GM21529 (cell line): ENCODE data around the gene OXLD1.

Source experiments
- ATAC-seq: cut with Tn5 transposase; IDR thresholded peaks from one replicate; pipeline ENCODE4 v1.9.1; 2021; ENCODE audit not compliant: unreplicated experiment

OXLD1 gene

GRCh38 chr17:81702934-81703746, 36.7 kb upstream of the OXLD1 start, which contains the start of gene MRPL12:
TSS of gene MRPL12 (plus strand) at chr17:81703367. CDS start at chr17:81703502, 135 bp downstream.
- ATAC-seq: peak; percentile 78

- no peak for ATAC-seq
Measured at GRCh38 chr17:81701288-81702071, 35.1 kb upstream of the OXLD1 start.

- ATAC-seq: no peak
Measured at GRCh38 chr17:81700353-81701287, 34.2 kb upstream of the OXLD1 start.

DNA sequence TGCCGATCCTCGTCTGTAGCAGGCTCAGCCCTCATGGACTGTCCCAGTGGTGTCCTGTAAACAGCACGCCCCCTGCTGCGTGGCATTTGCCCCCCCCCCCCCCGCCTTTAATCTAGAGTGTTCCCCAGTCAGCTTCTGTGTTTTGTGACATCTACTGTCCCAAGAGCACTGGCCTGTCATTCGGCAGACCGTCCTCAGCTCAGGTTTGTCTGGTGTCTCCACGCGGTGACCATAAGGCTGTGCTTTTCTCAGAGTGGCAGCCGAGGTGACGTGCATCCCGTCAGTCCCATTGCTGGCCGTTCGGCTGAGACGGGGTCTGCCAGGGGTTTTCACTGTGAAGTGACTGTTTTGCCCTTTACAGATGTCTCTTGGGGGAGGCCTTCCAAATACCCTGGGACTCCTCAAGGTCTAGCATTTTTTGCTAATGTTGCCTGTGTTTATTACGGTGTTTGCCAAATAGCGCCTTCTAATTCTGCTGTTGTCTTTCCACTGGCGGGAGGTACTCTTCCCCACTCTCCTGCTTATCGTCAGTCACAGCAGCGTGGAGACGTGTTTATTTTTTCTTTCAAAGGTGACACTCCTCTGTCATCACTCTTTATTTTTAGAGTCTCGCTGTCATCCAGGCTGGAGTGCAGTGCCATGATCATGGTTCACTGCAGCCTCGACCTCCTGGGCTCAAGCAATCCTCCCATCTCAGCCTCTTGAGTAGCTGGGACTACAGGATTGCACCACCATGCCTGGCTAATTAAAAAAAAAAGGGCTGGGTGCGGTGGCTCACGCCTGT, 31.0 kb upstream of the OXLD1 start:
- no peak for ATAC-seq

DNA sequence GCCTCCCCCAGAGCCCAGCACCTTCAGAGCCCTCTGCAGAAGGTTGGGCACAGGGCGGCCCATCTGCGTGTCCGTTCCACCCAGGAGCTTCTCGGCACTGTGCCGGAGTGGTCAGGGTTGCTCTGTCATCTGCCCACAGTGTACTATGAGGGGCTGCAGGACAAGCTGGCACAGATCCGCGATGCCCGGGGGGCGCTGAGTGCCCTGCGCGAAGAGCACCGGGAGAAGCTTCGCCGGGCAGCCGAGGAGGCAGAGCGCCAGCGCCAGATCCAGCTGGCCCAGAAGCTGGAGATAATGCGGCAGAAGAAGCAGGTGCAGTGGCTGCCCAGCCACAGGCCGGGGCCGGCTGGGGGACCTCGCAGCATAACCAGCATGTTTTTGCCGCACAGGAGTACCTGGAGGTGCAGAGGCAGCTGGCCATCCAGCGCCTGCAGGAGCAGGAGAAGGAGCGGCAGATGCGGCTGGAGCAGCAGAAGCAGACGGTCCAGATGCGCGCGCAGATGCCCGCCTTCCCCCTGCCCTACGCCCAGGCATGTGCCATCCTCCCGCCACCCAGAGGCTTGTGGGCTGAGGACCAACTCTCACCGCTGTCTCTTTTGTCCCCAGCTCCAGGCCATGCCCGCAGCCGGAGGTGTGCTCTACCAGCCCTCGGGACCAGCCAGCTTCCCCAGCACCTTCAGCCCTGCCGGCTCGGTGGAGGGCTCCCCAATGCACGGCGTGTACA, 30.0 kb upstream of the OXLD1 start:
- no peak for ATAC-seq

DNA sequence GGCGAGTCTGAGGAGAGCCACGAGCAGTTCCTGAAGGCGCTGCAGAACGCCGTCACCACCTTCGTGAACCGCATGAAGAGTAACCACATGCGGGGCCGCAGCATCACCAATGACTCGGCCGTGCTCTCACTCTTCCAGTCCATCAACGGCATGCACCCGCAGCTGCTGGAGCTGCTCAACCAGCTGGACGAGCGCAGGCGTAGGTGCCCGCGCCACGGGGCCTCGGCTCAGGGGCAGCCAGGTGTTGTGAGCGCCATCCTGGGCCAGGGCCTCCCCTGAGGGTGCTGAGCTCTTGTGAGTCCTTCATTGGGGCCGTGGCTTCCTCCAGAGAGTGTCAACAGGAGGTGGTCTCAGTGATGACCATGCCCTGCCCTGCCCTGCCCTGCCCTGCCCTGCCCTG, 29.4 kb upstream of the OXLD1 start:
- no peak for ATAC-seq

- ATAC-seq: no peak
Measured at GRCh38 chr17:81695211-81695610, 28.8 kb upstream of the OXLD1 start.

DNA sequence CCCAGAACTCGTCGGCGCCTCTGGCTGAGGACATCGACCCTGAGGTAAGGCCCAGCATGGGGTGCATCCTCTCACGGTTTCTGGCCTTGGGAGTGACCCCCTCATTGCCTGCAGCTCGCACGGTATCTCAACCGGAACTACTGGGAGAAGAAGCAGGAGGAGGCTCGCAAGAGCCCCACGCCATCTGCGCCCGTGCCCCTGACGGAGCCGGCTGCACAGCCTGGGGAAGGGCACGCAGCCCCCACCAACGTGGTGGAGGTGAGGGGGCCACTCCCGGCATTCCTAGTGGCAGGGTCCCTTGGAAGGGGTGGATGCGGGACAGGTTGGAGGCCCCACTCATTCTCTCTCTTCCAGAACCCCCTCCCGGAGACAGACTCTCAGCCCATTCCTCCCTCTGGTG, 28.4 kb upstream of the OXLD1 start:
- ATAC-seq: no peak

- no peak for ATAC-seq
Measured at GRCh38 chr17:81693509-81694210, 27.3 kb upstream of the OXLD1 start.

GRCh38 chr17:81691608-81692007, 25.2 kb upstream of the OXLD1 start:
- no peak for ATAC-seq

DNA sequence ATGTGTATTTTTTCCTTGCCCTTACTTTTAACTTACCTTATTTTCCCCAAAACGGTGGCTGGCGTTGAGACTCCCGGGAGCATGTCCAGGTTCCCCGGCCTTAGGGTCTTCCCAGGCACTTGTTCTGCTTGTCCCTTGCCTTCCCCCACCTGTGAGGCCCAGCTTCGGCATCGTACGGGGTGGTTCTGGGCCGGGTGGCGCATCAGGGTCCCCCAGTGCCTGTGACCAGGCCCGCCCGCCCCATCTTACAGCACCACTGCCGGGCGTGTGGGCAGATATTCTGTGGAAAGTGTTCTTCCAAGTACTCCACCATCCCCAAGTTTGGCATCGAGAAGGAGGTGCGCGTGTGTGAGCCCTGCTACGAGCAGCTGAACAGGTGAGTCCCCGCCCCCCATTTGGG, 24.8 kb upstream of the OXLD1 start:
- no peak for ATAC-seq

DNA sequence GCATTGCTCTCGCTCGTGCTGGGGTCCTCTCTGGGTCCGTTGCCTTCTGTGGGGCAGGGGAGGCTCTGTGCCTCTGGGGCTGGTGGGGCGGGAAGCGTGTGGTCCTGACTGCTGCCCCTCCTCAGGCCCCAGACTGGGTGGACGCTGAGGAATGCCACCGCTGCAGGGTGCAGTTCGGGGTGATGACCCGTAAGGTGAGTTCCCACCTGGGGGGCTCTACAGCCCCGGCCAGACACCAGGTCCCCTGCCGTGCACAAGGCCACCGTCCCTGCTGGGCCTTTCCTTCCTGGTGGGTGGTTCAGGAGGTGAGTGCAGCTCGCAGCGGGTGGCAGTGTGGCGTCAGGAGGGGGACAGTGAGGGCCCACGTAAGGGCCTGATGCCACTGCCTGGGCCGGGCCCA, 24.1 kb upstream of the OXLD1 start:
- ATAC-seq: no peak

GRCh38 chr17:81690066-81690465, 23.7 kb upstream of the OXLD1 start:
- ATAC-seq: no peak

DNA sequence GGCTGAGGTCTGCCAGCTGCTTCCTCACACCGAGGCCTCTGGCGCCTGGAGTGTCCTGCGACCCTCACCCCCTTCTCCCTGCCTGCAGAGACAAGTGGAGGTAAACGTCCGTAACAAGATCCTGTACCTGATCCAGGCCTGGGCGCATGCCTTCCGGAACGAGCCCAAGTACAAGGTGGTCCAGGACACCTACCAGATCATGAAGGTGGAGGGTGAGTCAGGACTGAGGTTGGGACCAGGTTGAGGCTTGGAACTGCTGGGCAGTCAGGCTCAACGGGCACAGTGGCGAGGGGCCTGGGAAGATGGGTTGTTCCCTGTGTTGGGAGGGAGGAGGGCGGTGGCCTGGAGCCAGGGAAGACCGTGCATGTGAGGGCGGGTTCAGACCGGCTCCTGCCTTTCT, 22.2 kb upstream of the OXLD1 start:
- no peak for ATAC-seq

GRCh38 chr17:81687770-81688541, 21.6 kb upstream of the OXLD1 start:
- ATAC-seq: no peak

DNA sequence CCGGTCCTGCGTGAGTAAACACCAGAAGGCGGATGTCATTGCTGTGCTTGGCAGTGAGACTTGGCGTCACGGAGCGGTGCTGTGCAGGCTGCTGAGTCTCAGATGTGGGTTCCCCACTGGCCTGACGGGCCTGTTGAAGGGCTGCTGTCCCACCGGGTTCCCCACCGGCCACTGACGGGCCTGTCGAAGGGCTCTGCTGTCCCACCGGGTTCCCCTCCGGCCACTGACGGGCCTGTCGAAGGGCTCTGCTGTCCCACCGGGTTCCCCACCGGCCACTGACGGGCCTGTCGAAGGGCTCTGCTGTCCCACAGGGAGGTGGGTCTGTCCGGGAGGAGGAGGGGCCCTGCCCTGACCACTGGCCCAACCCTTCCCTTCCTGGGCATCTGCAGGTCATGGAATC, 20.2 kb upstream of the OXLD1 start:
- ATAC-seq: no peak

DNA sequence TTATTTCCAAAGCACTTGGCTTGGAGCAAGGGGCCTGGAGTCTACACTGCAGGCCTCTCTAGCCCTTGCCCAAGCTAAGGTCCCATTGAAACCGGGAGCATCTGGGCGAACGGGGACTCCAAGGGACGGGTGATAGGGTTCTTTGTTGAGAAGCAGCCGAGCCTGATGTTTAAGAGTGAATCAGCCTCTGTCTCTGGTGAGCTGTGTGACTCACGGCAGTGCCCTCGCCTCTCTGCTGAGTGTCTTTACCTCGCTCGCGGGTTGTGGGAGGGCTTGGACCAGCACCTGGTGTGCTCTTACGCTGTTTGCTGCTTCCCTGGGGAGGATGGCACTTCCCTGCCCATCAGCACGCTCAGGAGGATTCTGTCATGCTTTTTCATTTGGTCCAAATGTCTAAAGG, 18.7 kb upstream of the OXLD1 start:
- no peak for ATAC-seq

- no peak for ATAC-seq
Measured at GRCh38 chr17:81684442-81684911, 18.1 kb upstream of the OXLD1 start.
